ENCODE data around the gene ARFRP1. TPM values are rescaled to one million over a fixed set of nuclear protein-coding genes. Genes with fewer than 3 reads are reported as not detected.

Gene ARFRP1
- total RNA-seq, 4 donors from 2014 or later: 26.9 to 35.1 (median 27.8) TPM

DNA sequence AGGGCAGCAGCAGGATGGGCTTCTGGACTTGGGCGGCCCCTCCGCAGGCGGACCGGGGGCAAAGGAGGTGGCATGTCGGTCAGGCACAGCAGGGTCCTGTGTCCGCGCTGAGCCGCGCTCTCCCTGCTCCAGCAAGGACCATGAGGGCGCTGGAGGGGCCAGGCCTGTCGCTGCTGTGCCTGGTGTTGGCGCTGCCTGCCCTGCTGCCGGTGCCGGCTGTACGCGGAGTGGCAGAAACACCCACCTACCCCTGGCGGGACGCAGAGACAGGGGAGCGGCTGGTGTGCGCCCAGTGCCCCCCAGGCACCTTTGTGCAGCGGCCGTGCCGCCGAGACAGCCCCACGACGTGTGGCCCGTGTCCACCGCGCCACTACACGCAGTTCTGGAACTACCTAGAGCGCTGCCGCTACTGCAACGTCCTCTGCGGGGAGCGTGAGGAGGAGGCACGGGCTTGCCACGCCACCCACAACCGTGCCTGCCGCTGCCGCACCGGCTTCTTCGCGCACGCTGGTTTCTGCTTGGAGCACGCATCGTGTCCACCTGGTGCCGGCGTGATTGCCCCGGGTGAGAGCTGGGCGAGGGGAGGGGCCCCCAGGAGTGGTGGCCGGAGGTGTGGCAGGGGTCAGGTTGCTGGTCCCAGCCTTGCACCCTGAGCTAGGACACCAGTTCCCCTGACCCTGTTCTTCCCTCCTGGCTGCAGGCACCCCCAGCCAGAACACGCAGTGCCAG, 11.0 kb downstream of the ARFRP1 start, which contains the start of gene TNFRSF6B:
Gene TNFRSF6B (plus strand): TSS at position 25 of the 729 bp plus-strand sequence. CDS start 116 bp downstream, at position 141.
- in situ Hi-C loops (cut with MboI; ENCODE audit: low sequenced_read_pairs in 4 of 4): no loop called here
- intact Hi-C loops (cut with DNase I; ENCODE audit: low total_unique reads): no loop called here
- DNase-seq: no peak
- Histone ChIP-seq H3K9me3 (no peaks in the 10 kb centered on the region), H3K27ac (no peak within 1 kb of the TSS), H3K27me3 (no peaks in the 10 kb centered on the region), H3K4me1 (peaks cover 30 to 32% of the 10 kb centered on the region in 2 donors), H3K4me3 (peak within 1 kb of the TSS in 2 of 4 donors; percentile 18 to 29), H3K36me3 (peaks cover 0 to 7% of the 10 kb centered on the region in 2 donors)
- TF ChIP-seq, protein P1, sequence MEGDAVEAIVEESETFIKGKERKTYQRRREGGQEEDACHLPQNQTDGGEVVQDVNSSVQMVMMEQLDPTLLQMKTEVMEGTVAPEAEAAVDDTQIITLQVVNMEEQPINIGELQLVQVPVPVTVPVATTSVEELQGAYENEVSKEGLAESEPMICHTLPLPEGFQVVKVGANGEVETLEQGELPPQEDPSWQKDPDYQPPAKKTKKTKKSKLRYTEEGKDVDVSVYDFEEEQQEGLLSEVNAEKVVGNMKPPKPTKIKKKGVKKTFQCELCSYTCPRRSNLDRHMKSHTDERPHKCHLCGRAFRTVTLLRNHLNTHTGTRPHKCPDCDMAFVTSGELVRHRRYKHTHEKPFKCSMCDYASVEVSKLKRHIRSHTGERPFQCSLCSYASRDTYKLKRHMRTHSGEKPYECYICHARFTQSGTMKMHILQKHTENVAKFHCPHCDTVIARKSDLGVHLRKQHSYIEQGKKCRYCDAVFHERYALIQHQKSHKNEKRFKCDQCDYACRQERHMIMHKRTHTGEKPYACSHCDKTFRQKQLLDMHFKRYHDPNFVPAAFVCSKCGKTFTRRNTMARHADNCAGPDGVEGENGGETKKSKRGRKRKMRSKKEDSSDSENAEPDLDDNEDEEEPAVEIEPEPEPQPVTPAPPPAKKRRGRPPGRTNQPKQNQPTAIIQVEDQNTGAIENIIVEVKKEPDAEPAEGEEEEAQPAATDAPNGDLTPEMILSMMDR (IDR thresholded peaks at IDR 0.05 in 4 of 5, conservative IDR thresholded peaks at IDR 0.05 in 1 of 5): no peak
- TF ChIP-seq POLR2A (IDR thresholded peaks at IDR 0.05): no peak
- ATAC-seq: peak in 1 of 2 donors; percentile 13

DNA sequence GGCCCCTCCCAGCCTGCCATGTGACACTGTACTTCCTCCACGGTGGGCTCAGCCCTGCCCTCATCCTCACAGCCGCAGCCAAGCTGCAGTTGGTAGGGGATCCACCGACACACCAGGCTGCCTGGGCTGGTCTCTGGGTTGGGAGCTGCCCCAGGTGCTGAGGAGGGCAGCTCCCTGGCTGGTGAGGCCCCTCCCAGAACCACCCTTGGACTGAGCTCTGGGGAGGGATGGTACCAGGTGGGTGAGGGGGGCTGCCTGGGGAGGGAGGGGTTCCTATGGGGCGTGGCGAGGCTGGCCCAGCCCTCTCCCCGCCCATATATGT, 11.5 kb downstream of the ARFRP1 start:
- no peak for ATAC-seq
- no peaks in the 10 kb centered on the region for H3K9me3 ChIP-seq
- no peak overlapping the region for H3K27ac ChIP-seq
- no peaks in the 10 kb centered on the region for H3K27me3 ChIP-seq
- peak overlapping the region in 1 of 4 donors; percentile 18 for H3K4me3 ChIP-seq
- intact Hi-C loops (cut with DNase I; ENCODE audit: low total_unique reads) (no loop called here), in situ Hi-C loops (cut with MboI; ENCODE audit: low sequenced_read_pairs in 4 of 4) (no loop called here)
- TF ChIP-seq POLR2A (IDR thresholded peaks at IDR 0.05): no peak
- TF ChIP-seq, protein P1 (IDR thresholded peaks at IDR 0.05 in 4 of 5, conservative IDR thresholded peaks at IDR 0.05 in 1 of 5): no peak
- H3K36me3 ChIP-seq: peaks cover 0 to 7% of the 10 kb centered on the region in 2 donors
- no peak for DNase-seq
- H3K4me1 ChIP-seq: peaks cover 30 to 32% of the 10 kb centered on the region in 2 donors

DNA sequence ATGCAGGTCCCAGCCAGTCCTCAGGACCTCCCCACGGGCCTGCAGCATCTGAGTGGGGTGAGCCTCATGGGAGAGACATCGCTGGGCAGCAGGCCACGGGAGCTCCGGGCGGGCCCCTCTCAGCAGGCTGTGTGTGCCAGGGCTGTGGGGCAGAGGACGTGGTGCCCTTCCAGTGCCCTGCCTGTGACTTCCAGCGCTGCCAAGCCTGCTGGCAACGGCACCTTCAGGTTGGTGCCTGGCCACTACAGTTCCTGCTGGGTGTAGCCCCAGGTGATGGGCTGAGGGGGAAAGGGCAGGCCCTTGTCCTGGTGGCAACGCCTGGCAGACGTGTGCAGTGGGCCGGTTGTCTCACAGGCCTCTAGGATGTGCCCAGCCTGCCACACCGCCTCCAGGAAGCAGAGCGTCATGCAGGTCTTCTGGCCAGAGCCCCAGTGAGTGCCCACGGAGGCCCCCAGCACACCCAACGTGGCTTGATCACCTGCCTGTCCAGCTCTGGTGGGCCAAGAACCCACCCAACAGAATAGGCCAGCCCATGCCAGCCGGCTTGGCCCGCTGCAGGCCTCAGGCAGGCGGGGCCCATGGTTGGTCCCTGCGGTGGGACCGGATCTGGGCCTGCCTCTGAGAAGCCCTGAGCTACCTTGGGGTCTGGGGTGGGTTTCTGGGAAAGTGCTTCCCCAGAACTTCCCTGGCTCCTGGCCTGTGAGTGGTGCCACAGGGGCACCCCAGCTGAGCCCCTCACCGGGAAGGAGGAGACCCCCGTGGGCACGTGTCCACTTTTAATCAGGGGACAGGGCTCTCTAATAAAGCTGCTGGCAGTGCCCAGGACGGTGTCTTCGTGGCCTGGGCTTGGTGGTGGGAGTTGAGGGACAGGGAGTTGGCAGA, 12.1 kb downstream of the ARFRP1 start:
- peaks cover 0 to 7% of the 10 kb centered on the region in 2 donors for H3K36me3 ChIP-seq

DNA sequence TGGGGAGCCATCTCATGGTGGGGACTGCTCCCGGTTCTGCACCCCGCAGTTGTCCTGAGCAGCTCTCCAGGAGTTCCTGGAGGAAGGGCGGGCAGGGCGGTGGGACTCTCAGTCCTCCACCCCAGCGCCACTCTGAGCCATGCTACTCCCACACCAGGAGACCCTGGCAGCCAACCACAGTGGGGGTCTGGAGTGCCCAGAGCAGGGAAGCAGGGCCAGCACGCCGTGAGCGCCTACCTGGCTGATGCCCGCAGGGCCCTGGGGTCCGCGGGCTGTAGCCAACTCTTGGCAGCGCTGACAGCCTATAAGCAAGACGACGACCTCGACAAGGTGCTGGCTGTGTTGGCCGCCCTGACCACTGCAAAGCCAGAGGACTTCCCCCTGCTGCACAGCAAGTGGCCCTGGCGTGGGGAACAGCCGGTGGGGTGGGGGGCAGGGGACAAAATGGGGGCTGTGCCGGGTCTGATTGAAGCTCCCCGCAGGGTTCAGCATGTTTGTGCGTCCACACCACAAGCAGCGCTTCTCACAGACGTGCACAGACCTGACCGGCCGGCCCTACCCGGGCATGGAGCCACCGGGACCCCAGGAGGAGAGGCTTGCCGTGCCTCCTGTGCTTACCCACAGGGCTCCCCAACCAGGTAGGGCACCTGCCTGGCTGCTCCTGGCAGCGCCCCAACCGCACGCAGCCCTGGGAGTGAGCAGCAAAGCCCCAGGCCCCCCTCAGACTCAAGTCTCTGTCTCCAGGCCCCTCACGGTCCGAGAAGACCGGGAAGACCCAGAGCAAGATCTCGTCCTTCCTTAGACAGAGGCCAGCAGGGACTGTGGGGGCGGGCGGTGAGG, 13.0 kb downstream of the ARFRP1 start:
- no peak overlapping the region for H3K27ac ChIP-seq
- in situ Hi-C loops (cut with MboI; ENCODE audit: low sequenced_read_pairs in 4 of 4): no loop called here
- H3K9me3 ChIP-seq: no peaks in the 10 kb centered on the region
- peaks cover 30 to 32% of the 10 kb centered on the region in 2 donors for H3K4me1 ChIP-seq
- H3K27me3 ChIP-seq: no peaks in the 10 kb centered on the region
- ATAC-seq (no peak), DNase-seq (peak in 1 of 2 donors; percentile 13)
- H3K4me3 ChIP-seq: no peak overlapping the region
- intact Hi-C loops (cut with DNase I; ENCODE audit: low total_unique reads): no loop called here
- H3K36me3 ChIP-seq: peaks cover 0 to 7% of the 10 kb centered on the region in 2 donors
- TF ChIP-seq, protein P1 (IDR thresholded peaks at IDR 0.05 in 4 of 5, conservative IDR thresholded peaks at IDR 0.05 in 1 of 5): no peak
- no peak for TF ChIP-seq POLR2A (IDR thresholded peaks at IDR 0.05)

More for the DNA sequence above, 12.1 kb downstream of the ARFRP1 start:
- Histone ChIP-seq H3K9me3 (no peaks in the 10 kb centered on the region), H3K27ac (no peak overlapping the region), H3K4me3 (no peak overlapping the region), H3K27me3 (no peaks in the 10 kb centered on the region), H3K4me1 (peaks cover 30 to 32% of the 10 kb centered on the region in 2 donors)
- TF ChIP-seq POLR2A (IDR thresholded peaks at IDR 0.05): no peak
- TF ChIP-seq, protein P1 (IDR thresholded peaks at IDR 0.05 in 4 of 5, conservative IDR thresholded peaks at IDR 0.05 in 1 of 5): no peak
- DNase-seq (no peak), ATAC-seq (no peak)
- in situ Hi-C loops (cut with MboI; ENCODE audit: low sequenced_read_pairs in 4 of 4) (no loop called here), intact Hi-C loops (cut with DNase I; ENCODE audit: low total_unique reads) (no loop called here)

Data from gastrocnemius medialis (tissue), 4 donors.